Liver (tissue), 9 donors: Measurements from ENCODE around the gene SMARCB1. TPM values are rescaled to one million over a fixed set of nuclear protein-coding genes. Genes with fewer than 3 reads are reported as not detected.

Experiments used
- DNase-seq: peaks from one replicate; pipeline ENCODE4 v3.0.0-alpha.2; 2017; ENCODE audit warnings: low spot score
- H3K27ac ChIP-seq, 2 donors: one replicate each; pipeline ENCODE4 v1.7.0; 2013; ENCODE audit warnings: inconsistent platforms in 2 of 2, low read length in 2 of 2, control low read depth in 1 of 2, low read depth in 1 of 2, mild to moderate bottlenecking in 1 of 2
- H3K27me3 ChIP-seq, 4 donors: one replicate each; pipeline versions ENCODE4 v1.6.1 to v1.7.0; 2013; ENCODE audit warnings: low read length in 3 of 4, inconsistent platforms in 1 of 4, mild to moderate bottlenecking in 1 of 4, moderate library complexity in 1 of 4; ENCODE audit not compliant: control insufficient read depth in 4 of 4, insufficient read depth in 4 of 4
- H3K36me3 ChIP-seq, 4 donors: one replicate each; pipeline versions ENCODE4 v1.6.1 to v1.7.0; 2013; ENCODE audit warnings: low read length in 3 of 4, mild to moderate bottlenecking in 3 of 4, low read depth in 1 of 4, moderate library complexity in 1 of 4; ENCODE audit not compliant: control insufficient read depth in 4 of 4, insufficient read depth in 3 of 4
- H3K4me1 ChIP-seq, 4 donors: one replicate each; pipeline versions ENCODE4 v1.6.1 to v1.7.0; 2013; ENCODE audit warnings: low read length in 3 of 4, mild to moderate bottlenecking in 3 of 4, moderate library complexity in 1 of 4; ENCODE audit not compliant: control insufficient read depth in 4 of 4, insufficient read depth in 4 of 4
- H3K4me3 ChIP-seq, 3 donors: one replicate each; pipeline versions ENCODE4 v1.6.1 to v1.7.0; 2013; ENCODE audit warnings: low read length in 3 of 3, control low read depth in 1 of 3, low read depth in 1 of 3, mild to moderate bottlenecking in 1 of 3
- H3K9ac ChIP-seq, 2 donors: one replicate each; pipeline ENCODE4 v1.7.0; 2013; ENCODE audit warnings: low read length in 2 of 2, mild to moderate bottlenecking in 2 of 2, moderate library complexity in 2 of 2, control low read depth in 1 of 2, low read depth in 1 of 2
- H3K9me3 ChIP-seq, 4 donors: one replicate each; pipeline versions ENCODE4 v1.6.1 to v1.7.0; 2013; ENCODE audit warnings: low read length in 3 of 4; ENCODE audit not compliant: control insufficient read depth in 4 of 4
- ATF3 ChIP-seq: IDR thresholded peaks from 2 replicates; pipeline ENCODE4 v1.6.1; 2016; ENCODE audit warnings: antibody characterized with exemption
- CTCF ChIP-seq: fragments of 150-350 bp; IDR thresholded peaks from 2 replicates; pipeline ENCODE4 v1.5.1; 2017; ENCODE audit warnings: improper control_type of control experiment, low read depth, low read length; ENCODE audit not compliant: missing input control
- EGR1 ChIP-seq, 2 donors: IDR thresholded peaks; 2 replicates each; pipeline ENCODE4 v1.6.1; 2016 to 2018; ENCODE audit warnings: antibody characterized with exemption in 2 of 2, low read depth in 2 of 2
- FOXA1 ChIP-seq: IDR thresholded peaks from 2 replicates; pipeline ENCODE4 v1.6.1; 2016; ENCODE audit warnings: antibody characterized with exemption
- FOXA2 ChIP-seq: IDR thresholded peaks from 2 replicates; pipeline ENCODE4 v1.6.1; 2016; ENCODE audit warnings: antibody characterized with exemption
- GABPA ChIP-seq, 2 donors: IDR thresholded peaks in 1 of 2; conservative IDR thresholded peaks in 1 of 2; 2 replicates each; pipeline ENCODE4 v1.6.1; 2016; ENCODE audit warnings: antibody characterized with exemption in 2 of 2, mild to moderate bottlenecking in 1 of 2, moderate library complexity in 1 of 2
- HNF4A ChIP-seq, 2 donors: conservative IDR thresholded peaks; 2 replicates each; pipeline ENCODE4 v1.6.1; 2016; ENCODE audit warnings: antibody characterized with exemption in 2 of 2, mild to moderate bottlenecking in 2 of 2
- HNF4G ChIP-seq: IDR thresholded peaks from 2 replicates; pipeline ENCODE4 v1.6.1; 2016; ENCODE audit warnings: antibody characterized with exemption
- JUND ChIP-seq, 2 donors: IDR thresholded peaks; 2 replicates each; pipeline ENCODE4 v1.6.1; 2016; ENCODE audit warnings: antibody characterized with exemption in 2 of 2
- MAX ChIP-seq: IDR thresholded peaks from 2 replicates; pipeline ENCODE4 v1.6.1; 2016; ENCODE audit warnings: antibody characterized with exemption
- NR2F2 ChIP-seq: IDR thresholded peaks from 2 replicates; pipeline ENCODE4 v1.6.1; 2016; ENCODE audit warnings: antibody characterized with exemption
- RAD21 ChIP-seq, 2 donors: IDR thresholded peaks; 2 replicates each; pipeline ENCODE4 v1.6.1; 2016; ENCODE audit warnings: antibody characterized with exemption in 2 of 2, mild to moderate bottlenecking in 2 of 2
- REST ChIP-seq: IDR thresholded peaks from 2 replicates; pipeline ENCODE4 v1.6.1; 2016; ENCODE audit warnings: antibody characterized with exemption, mild to moderate bottlenecking
- RXRA ChIP-seq, 2 donors: IDR thresholded peaks; 2 replicates each; pipeline ENCODE4 v1.6.1; 2017 to 2018; ENCODE audit warnings: antibody characterized with exemption in 2 of 2, mild to moderate bottlenecking in 1 of 2
- SP1 ChIP-seq: IDR thresholded peaks from 2 replicates; pipeline ENCODE4 v1.6.1; 2018; ENCODE audit warnings: antibody characterized with exemption, mild to moderate bottlenecking
- TAF1 ChIP-seq: conservative IDR thresholded peaks from 2 replicates; pipeline ENCODE4 v1.6.1; 2016; ENCODE audit warnings: antibody characterized with exemption, mild to moderate bottlenecking
- YY1 ChIP-seq: IDR thresholded peaks from 2 replicates; pipeline ENCODE4 v1.6.1; 2016; ENCODE audit warnings: antibody characterized with exemption, mild to moderate bottlenecking
- ZBTB33 ChIP-seq: IDR thresholded peaks from 2 replicates; pipeline ENCODE4 v1.6.1; 2016; ENCODE audit warnings: antibody characterized with exemption
- WGBS: extraction: QIAGEN DNeasy Blood & Tissue Kit; methylation state at CpG from one replicate; pipeline ENCODE4 v1.1.7; 2013; 5-methylcytosine and 5-hydroxymethylcytosine counted together
- polyA plus RNA-seq, 2 donors: library from polyadenylated mRNA; stranded (reverse) in 1 of 2; unstranded in 1 of 2; fragments of 200-250 nt in 1 of 2; fragments of >200 nt in 1 of 2; fragmentation: Nextera tagmentation in 1 of 2; extraction: Ambion mirVana in 1 of 2; gene quantifications; one replicate each; pipeline versions ENCODE4 v1.2.1 to v1.2.3, GENCODE V29; 2013 to 2015
- total RNA-seq, 2 donors: library from RNA; depleted of rRNA; stranded (reverse); fragments of >200 nt; gene quantifications; one replicate each; pipeline ENCODE4 v1.2.3, GENCODE V29; 2014
- donor health status: healthy.
- donor health status: healthy.
- donor health status: healthy.
- donor health status: healthy.
- donor health status: healthy.

The SMARCB1 gene
- total and polyA plus RNA-seq, 4 donors: 15.1 to 22.5 (median 19.1) TPM

GRCh38 chr22:23777776-23778576 is 8.8 kb upstream of the SMARCB1 start:
- H3K36me3 ChIP-seq: no peaks in the 10 kb centered on the region
- peaks cover 0 to 16% (median 8%) of the 10 kb centered on the region in 4 donors for H3K4me1 ChIP-seq
- TF ChIP-seq FOXA1: no peak
- no peak for TF ChIP-seq HNF4A (conservative IDR thresholded peaks at IDR 0.05)
- no peak for TF ChIP-seq RAD21 (IDR thresholded peaks at IDR 0.05)
- TF ChIP-seq GABPA (IDR thresholded peaks at IDR 0.05 in 1 of 2, conservative IDR thresholded peaks at IDR 0.05 in 1 of 2): no peak
- TF ChIP-seq SP1: no peak
- no peak for TF ChIP-seq JUND (IDR thresholded peaks at IDR 0.05)
- TF ChIP-seq RXRA (IDR thresholded peaks at IDR 0.05): no peak
- TF ChIP-seq YY1: no peak
- no peak for TF ChIP-seq HNF4G
- no peak for TF ChIP-seq MAX
- no peak for TF ChIP-seq EGR1 (IDR thresholded peaks at IDR 0.05; ENCODE audit: low read depth in 2 of 2)
- no peak for TF ChIP-seq ZBTB33
- no peak for TF ChIP-seq TAF1
- TF ChIP-seq ATF3: no peak
- TF ChIP-seq FOXA2: no peak
- no peak for TF ChIP-seq CTCF
- no peak overlapping the region for H3K4me3 ChIP-seq
- WGBS: 92% methylated on average over 11 of the region's 11 CpGs
- no peak overlapping the region for H3K27ac ChIP-seq
- H3K9me3 ChIP-seq: no peaks in the 10 kb centered on the region
- no peak overlapping the region for H3K9ac ChIP-seq
- no peak for DNase-seq
- no peaks in the 10 kb centered on the region for H3K27me3 ChIP-seq

GRCh38 chr22:23778577-23778900 is 8.2 kb upstream of the SMARCB1 start:
- DNase-seq: no peak
- H3K9me3 ChIP-seq: no peaks in the 10 kb centered on the region
- no peaks in the 10 kb centered on the region for H3K36me3 ChIP-seq
- WGBS: 68% methylated on average over 3 of the region's 3 CpGs
- no peak overlapping the region for H3K4me3 ChIP-seq
- H3K9ac ChIP-seq: no peak overlapping the region
- H3K27ac ChIP-seq: no peak overlapping the region
- peaks cover 4 to 20% (median 10%) of the 10 kb centered on the region in 4 donors for H3K4me1 ChIP-seq
- H3K27me3 ChIP-seq: no peaks in the 10 kb centered on the region
- TF ChIP-seq NR2F2 (no peak), GABPA (IDR thresholded peaks at IDR 0.05 in 1 of 2, conservative IDR thresholded peaks at IDR 0.05 in 1 of 2) (no peak), REST (no peak), ZBTB33 (no peak), TAF1 (no peak), HNF4A (conservative IDR thresholded peaks at IDR 0.05) (no peak), JUND (IDR thresholded peaks at IDR 0.05) (no peak), FOXA2 (no peak), FOXA1 (no peak), MAX (no peak), SP1 (peak; percentile 12), RAD21 (IDR thresholded peaks at IDR 0.05) (no peak), CTCF (no peak), YY1 (no peak), EGR1 (IDR thresholded peaks at IDR 0.05; ENCODE audit: low read depth in 2 of 2) (no peak)
